ENCODE measurements around the gene SYPL2.

Gene SYPL2

GRCh38 chr1:109502364-109502851 is 36.1 kb downstream of the SYPL2 start:
- TF ChIP-seq TEAD4 (IDR thresholded peaks at IDR 0.05) (no peak), EGR1 (IDR thresholded peaks at IDR 0.05) (no peak), EP300 (IDR thresholded peaks at IDR 0.05; ENCODE audit: borderline replicate concordance) (no peak), YY1 (IDR thresholded peaks at IDR 0.05; ENCODE audit: low read depth) (no peak)

- no peak for TF ChIP-seq EP300 (IDR thresholded peaks at IDR 0.05; ENCODE audit: borderline replicate concordance)
- no peak for TF ChIP-seq REST (IDR thresholded peaks at IDR 0.05; ENCODE audit: low read depth)
- no peak for TF ChIP-seq ZBTB7A (IDR thresholded peaks at IDR 0.05; ENCODE audit: low read depth)
- TF ChIP-seq TEAD4 (IDR thresholded peaks at IDR 0.05) = no peak
- no peak for TF ChIP-seq TCF12 (IDR thresholded peaks at IDR 0.05; ENCODE audit: low read depth)
- no peak for TF ChIP-seq MAX (IDR thresholded peaks at IDR 0.05)
- TF ChIP-seq EGR1 (IDR thresholded peaks at IDR 0.05) = no peak
- TF ChIP-seq TAF1 (IDR thresholded peaks at IDR 0.05; ENCODE audit: low read depth) = no peak
- TF ChIP-seq RAD21 (IDR thresholded peaks at IDR 0.05; ENCODE audit: low read depth) = no peak
- no peak for TF ChIP-seq USF1 (IDR thresholded peaks at IDR 0.05)
- no peak for TF ChIP-seq YY1 (IDR thresholded peaks at IDR 0.05; ENCODE audit: low read depth)
- TF ChIP-seq CEBPB (IDR thresholded peaks at IDR 0.05) = no peak
- no peak for TF ChIP-seq FOXM1 (IDR thresholded peaks at IDR 0.05; ENCODE audit: borderline replicate concordance, low read depth)
- no peak for TF ChIP-seq CREB1 (IDR thresholded peaks at IDR 0.05; ENCODE audit: low read depth)
Measured at GRCh38 chr1:109503935-109504334, 37.6 kb downstream of the SYPL2 start.

- no peak for TF ChIP-seq CREB1 (IDR thresholded peaks at IDR 0.05; ENCODE audit: low read depth)
- no peak for TF ChIP-seq CEBPB (IDR thresholded peaks at IDR 0.05)
- no peak for TF ChIP-seq TEAD4 (IDR thresholded peaks at IDR 0.05)
- no peak for TF ChIP-seq FOXM1 (IDR thresholded peaks at IDR 0.05; ENCODE audit: borderline replicate concordance, low read depth)
- no peak for TF ChIP-seq YY1 (IDR thresholded peaks at IDR 0.05; ENCODE audit: low read depth)
- TF ChIP-seq MAX (IDR thresholded peaks at IDR 0.05) = no peak
- TF ChIP-seq RAD21 (IDR thresholded peaks at IDR 0.05; ENCODE audit: low read depth) = no peak
- TF ChIP-seq REST (IDR thresholded peaks at IDR 0.05; ENCODE audit: low read depth) = no peak
- TF ChIP-seq USF1 (IDR thresholded peaks at IDR 0.05) = no peak
- TF ChIP-seq TCF12 (IDR thresholded peaks at IDR 0.05; ENCODE audit: low read depth) = no peak
- TF ChIP-seq NFIC (IDR thresholded peaks at IDR 0.05) = no peak
- no peak for TF ChIP-seq EP300 (IDR thresholded peaks at IDR 0.05; ENCODE audit: borderline replicate concordance)
- TF ChIP-seq EGR1 (IDR thresholded peaks at IDR 0.05) = no peak
Measured at GRCh38 chr1:109504974-109505373, 38.6 kb downstream of the SYPL2 start.

GRCh38 chr1:109508001-109508872 is 41.9 kb downstream of the SYPL2 start:
- TF ChIP-seq MAX (IDR thresholded peaks at IDR 0.05) = no peak
- TF ChIP-seq EGR1 (IDR thresholded peaks at IDR 0.05) = no peak
- TF ChIP-seq YY1 (IDR thresholded peaks at IDR 0.05; ENCODE audit: low read depth) = no peak
- no peak for TF ChIP-seq NFIC (IDR thresholded peaks at IDR 0.05)
- no peak for TF ChIP-seq RAD21 (IDR thresholded peaks at IDR 0.05; ENCODE audit: low read depth)
- TF ChIP-seq CEBPB (IDR thresholded peaks at IDR 0.05) = no peak

GRCh38 chr1:109508873-109509175 is 42.5 kb downstream of the SYPL2 start:
- TF ChIP-seq USF1 (IDR thresholded peaks at IDR 0.05) = no peak
- no peak for TF ChIP-seq YY1 (IDR thresholded peaks at IDR 0.05; ENCODE audit: low read depth)
- no peak for TF ChIP-seq EP300 (IDR thresholded peaks at IDR 0.05; ENCODE audit: borderline replicate concordance)
- TF ChIP-seq FOXM1 (IDR thresholded peaks at IDR 0.05; ENCODE audit: borderline replicate concordance, low read depth) = no peak
- no peak for TF ChIP-seq EGR1 (IDR thresholded peaks at IDR 0.05)
- no peak for TF ChIP-seq TEAD4 (IDR thresholded peaks at IDR 0.05)
- no peak for TF ChIP-seq TAF1 (IDR thresholded peaks at IDR 0.05; ENCODE audit: low read depth)
- no peak for TF ChIP-seq TCF12 (IDR thresholded peaks at IDR 0.05; ENCODE audit: low read depth)
- no peak for TF ChIP-seq RAD21 (IDR thresholded peaks at IDR 0.05; ENCODE audit: low read depth)
- TF ChIP-seq CREB1 (IDR thresholded peaks at IDR 0.05; ENCODE audit: low read depth) = no peak
- no peak for TF ChIP-seq REST (IDR thresholded peaks at IDR 0.05; ENCODE audit: low read depth)
- no peak for TF ChIP-seq NFIC (IDR thresholded peaks at IDR 0.05)
- TF ChIP-seq MAX (IDR thresholded peaks at IDR 0.05) = no peak
- TF ChIP-seq CEBPB (IDR thresholded peaks at IDR 0.05) = no peak
- no peak for TF ChIP-seq ZBTB7A (IDR thresholded peaks at IDR 0.05; ENCODE audit: low read depth)
